ENCODE measurements around the gene NES.
"Not testable (repeated sequence)": the region's sequence is repeated elsewhere in the genome, so short reads cannot be mapped to it uniquely, and the experiment has no call there.

Gene NES

DNA sequence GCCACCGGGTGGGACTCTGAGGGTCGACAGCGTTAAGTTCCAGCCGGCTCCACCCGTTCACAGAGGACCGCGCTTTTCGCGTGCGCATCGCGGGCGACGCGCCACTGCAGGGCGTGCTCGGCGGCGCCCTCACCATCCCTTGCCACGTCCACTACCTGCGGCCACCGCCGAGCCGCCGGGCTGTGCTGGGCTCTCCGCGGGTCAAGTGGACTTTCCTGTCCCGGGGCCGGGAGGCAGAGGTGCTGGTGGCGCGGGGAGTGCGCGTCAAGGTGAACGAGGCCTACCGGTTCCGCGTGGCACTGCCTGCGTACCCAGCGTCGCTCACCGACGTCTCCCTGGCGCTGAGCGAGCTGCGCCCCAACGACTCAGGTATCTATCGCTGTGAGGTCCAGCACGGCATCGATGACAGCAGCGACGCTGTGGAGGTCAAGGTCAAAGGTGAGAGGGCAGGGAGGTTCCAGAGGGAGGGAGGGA, 30.4 kb downstream of the NES start:
- no peak for DNase-seq (ENCODE audit: low read depth in 2 of 2)

GRCh38 chr1:156645666-156646065, 31.5 kb downstream of the NES start:
- DNase-seq (ENCODE audit: low read depth in 2 of 2): no peak

GRCh38 chr1:156645056-156645455, 32.2 kb downstream of the NES start:
- DNase-seq (ENCODE audit: low read depth in 2 of 2): no peak

- no peak for DNase-seq (ENCODE audit: low read depth in 2 of 2)
Observed at GRCh38 chr1:156644640-156645039, 32.6 kb downstream of the NES start.

GRCh38 chr1:156644146-156644545, 33.1 kb downstream of the NES start:
- no peak for DNase-seq (ENCODE audit: low read depth in 2 of 2)

- DNase-seq (ENCODE audit: low read depth in 2 of 2): peak in 1 of 2 donors; percentile 11
Observed at GRCh38 chr1:156643778-156644092, 33.5 kb downstream of the NES start.

GRCh38 chr1:156643049-156643777, 34.0 kb downstream of the NES start:
- DNase-seq (ENCODE audit: low read depth in 2 of 2): no peak

DNA sequence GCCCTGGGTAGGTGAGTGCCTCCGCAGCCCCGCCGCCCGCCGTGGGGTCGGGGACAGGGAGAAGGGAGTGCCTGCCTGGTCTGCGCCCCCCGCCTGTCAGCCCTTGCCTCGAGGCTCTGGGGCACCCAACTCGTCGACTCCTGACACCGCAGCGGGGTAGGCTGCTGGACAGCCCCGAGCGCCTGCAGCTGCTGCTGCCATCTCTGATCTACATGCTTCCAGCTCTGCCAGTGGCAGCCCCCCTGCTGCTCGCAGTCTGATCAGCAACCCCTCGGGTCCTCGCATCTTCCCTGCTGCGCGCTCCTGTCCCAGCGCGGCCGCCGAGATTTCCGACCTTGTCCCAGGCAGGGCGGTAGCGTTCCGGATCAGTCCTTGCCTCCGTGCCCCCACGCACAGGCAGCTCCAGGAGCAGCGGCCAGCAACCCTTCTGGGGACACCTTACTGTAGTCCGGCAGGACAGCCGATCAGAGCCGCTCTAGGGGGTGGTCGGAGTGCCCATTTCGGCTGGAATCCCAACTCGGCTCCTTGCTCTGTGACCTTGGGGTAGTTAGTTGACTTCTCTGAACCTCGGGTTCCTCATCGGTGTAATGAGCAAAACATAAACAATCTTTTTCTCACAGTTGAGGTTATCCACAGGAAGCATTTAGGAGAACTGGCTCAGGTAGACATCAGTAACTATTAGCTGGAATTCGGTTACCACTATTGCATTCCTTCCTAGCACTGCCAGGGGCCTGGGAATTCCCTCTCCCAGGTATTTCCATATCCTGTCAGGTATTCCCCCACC, 34.8 kb downstream of the NES start:
- no peak for DNase-seq (ENCODE audit: low read depth in 2 of 2)

DNA sequence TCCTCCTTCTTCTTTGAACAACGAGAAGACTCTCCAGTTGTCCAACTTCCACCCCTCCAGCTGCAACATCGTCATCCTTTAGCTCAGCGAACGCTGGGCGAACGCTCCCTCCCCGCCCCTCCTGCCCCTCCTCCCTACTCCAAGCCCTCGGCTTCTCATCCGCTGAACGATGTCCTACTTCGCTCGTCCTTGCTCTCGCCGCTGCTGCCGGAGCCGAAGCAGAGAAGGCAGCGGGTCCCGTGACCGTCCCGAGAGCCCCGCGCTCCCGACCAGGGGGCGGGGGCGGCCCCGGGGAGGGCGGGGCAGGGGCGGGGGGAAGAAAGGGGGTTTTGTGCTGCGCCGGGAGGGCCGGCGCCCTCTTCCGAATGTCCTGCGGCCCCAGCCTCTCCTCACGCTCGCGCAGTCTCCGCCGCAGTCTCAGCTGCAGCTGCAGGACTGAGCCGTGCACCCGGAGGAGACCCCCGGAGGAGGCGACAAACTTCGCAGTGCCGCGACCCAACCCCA, 35.4 kb downstream of the NES start, which contains the start of gene BCAN:
BCAN (plus strand) TSS at position 357 of the 504 bp plus-strand sequence. CDS start 3,938 bp downstream, outside the sequence.
- no peak for DNase-seq (ENCODE audit: low read depth in 2 of 2)

- no peak for DNase-seq (ENCODE audit: low read depth in 2 of 2)
Observed at GRCh38 chr1:156640842-156641706, 36.1 kb downstream of the NES start.

DNA sequence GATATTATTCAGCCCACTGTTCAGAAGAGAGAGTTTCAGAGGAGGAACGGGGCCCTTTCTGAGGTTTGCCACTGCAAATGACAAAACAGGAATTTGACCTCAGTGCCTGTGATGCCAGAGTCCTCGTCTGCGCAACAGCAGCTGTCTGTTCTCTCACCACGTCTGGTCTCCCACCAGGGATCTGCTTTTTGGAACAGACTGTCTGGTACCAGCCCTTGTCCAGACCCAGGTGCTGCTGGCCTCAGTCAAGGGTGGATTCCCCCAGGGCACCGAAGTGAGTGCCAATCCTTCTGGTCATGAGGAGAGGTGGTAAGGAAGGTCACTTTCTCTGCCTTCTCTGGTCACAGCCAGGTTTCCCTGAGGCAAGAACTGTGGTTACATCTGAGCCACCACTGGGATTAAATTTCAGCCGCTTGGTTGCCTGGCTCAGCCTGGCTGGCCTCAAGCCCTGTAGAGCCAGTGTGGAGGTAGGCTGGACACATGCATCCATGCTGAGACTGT, 37.6 kb downstream of the NES start:
- DNase-seq (ENCODE audit: low read depth in 2 of 2): no peak

GRCh38 chr1:156638189-156638985, 38.8 kb downstream of the NES start:
- DNase-seq (ENCODE audit: low read depth in 2 of 2): no peak

- no peak for DNase-seq (ENCODE audit: low read depth in 2 of 2)
Observed at GRCh38 chr1:156632355-156632754, 44.9 kb downstream of the NES start.

- not testable (repeated sequence) for DNase-seq (ENCODE audit: low read depth in 2 of 2)
Observed at GRCh38 chr1:156631152-156631551, 46.1 kb downstream of the NES start.

DNA sequence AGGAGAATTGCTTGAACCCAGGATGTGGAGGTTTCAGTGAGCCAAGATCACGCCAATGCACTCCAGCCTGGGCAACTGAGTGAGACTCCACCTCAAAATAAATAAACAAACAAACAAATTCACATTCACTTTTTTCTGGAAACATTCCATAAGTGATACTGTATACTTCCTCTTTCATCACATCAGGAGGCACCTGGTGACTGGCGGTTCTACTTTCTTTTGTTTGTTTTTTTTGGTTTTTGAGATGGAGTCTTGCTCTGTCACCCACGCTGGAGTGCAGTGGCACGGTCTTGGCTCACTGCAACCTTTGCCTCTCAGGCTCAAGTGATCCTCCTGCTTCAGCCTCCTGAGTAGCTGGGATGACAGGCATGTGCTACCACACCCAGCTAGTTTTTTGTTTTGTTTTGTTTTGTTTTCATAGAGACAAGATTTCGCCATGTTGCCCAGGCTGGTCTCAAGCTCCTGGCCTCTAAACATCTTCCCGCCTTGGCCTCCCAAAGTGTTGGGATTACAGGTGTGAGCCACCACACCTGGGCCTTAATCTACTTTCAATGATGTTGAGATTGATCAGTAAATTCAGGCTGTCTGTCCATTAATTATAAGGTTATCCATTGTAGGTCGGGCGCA, 47.3 kb downstream of the NES start:
- no peak for DNase-seq (ENCODE audit: low read depth in 2 of 2)

DNA sequence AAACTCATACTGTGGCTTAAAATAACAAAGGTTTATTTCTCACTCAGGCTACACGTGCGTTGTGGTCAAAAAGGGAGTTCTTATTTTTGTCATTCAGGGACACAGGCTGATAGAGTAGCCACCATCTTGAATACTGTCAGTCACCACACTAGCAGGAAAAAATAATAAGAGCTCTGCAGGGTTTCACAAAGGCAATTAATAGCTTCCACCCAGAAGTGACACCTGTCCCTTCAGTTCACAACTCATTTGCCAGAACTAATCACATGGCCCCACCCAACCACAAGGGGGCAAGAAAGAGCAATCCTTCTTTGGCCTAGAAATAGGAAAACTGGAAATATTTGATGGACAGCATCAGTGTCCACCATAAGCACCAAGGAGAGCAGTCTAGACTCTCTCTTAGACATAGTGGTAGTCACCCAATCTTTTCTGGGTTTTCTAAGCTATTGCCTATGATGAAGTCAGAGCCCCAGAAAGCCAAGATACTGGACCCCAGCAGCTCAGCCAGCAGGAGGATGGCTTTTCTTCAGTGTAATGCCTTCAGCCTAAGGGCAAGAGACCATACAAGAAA, 49.8 kb downstream of the NES start:
- no peak for DNase-seq (ENCODE audit: low read depth in 2 of 2)

DNA sequence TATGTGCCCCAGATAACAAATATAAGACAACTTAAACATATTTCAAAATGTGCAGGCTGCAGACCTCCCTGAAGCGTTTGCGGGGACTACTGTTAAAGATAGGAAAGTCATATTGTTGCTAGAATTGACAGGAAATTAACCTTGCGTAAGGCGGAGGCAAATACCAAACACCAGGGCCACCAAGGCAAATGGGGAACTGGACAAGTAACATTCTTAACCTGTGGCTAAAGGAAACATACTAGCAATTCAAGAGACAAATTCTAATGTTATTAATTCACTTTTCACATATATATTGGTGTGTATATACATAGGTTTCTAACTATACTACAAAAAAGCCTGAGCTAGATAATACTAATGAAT, 51.1 kb downstream of the NES start:
- DNase-seq (ENCODE audit: low read depth in 2 of 2): no peak

DNA sequence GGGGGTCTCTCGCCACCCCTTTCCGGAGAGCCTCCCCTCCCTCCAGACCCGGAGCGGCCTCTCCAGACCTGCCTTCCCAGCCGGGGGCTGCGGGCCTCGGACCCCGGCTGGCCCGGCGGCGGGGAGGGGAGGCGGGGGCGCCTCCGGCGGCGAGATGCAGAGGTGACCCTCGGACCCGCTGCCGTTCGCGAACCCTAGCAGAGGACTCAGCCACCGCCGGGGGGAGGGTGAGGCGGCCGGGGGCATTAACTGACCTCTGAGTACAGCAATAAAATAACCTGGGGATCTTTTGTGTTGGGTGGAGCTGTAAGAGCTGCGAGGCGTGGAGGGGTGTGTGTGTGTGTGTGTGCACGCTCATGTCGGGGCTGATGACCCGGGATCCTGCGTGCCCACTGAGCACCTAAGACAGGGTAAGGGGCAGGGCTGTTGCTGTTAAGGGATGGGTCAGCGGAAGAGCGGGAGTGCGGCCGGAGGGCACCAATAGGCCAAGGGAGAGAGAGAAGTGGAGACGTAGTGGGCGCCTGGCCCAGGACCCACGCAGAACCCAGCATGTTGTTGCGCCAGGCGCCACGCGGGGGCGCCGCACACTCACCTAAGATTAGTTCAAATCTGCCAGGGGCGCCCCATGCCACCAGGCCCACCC, 51.6 kb downstream of the NES start:
- peak in 1 of 2 donors; percentile 35 for DNase-seq (ENCODE audit: low read depth in 2 of 2)

GRCh38 chr1:156624814-156625435, 52.3 kb downstream of the NES start:
- no peak for DNase-seq (ENCODE audit: low read depth in 2 of 2)

Data from stimulated activated CD8-positive, alpha-beta memory T cell treated with anti-CD3 and anti-CD28 coated beads, Interleukin-15, amount 100 ng/mL, for 48 hours (primary cell).